ENCODE results near the gene TRMT61A. TPM values are rescaled to one million over a fixed set of nuclear protein-coding genes. Genes with fewer than 3 reads are reported as not detected.

The TRMT61A gene
- total and polyA plus RNA-seq, 2 of the 13 experiments (the other 11 are each of a cell fraction or from before 2014, with no cell fraction given), result 6.5 to 13.6 TPM

DNA sequence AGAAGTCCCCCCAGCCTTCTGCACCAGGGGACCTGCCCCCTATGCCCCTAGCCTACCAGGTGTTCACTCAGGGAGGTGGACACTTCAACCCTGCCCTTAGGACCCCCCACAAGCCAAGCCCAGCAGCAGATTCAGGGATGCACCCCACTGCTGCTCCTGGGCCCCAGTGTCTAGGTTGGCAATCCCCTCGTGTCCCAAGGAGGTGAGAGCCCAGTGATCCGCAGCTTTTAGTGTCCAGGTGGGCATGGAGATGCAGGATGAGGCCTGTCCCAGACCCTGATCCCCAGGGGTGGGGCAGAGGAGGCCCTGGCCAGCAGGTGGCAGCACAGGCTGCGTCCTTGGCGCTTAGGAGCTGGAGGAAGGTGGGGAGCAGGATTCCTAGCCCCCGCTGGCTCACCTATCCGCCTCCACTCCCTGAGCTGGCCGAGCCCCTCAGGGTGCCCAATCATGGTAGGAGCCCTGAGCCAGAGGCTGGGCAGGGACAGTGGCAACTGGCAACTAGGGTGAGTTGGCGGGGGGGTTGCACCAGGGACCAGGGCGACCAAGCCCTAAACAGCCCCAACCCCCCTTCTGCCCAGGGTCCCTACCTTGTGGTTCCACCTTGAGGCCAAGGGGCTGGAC, 10.5 kb upstream of the TRMT61A start (continued):
- TF ChIP-seq XRCC5 (optimal IDR thresholded peaks at IDR 0.05; ENCODE audit: low read length) (peak; percentile 87), POLR2AphosphoS5 (IDR thresholded peaks at IDR 0.05; ENCODE audit: low read depth, low read length) (peak; percentile 13; the same call in 1 of the 2 replicates), SALL1 (CRISPR knock-in tag; IDR thresholded peaks at IDR 0.05) (peak; percentile 63; the same call in 1 of the 2 replicates), ZNF446 (CRISPR knock-in tag; IDR thresholded peaks at IDR 0.05) (no peak), SMC3 (IDR thresholded peaks at IDR 0.05; ENCODE audit: low read length) (peak; percentile 48; the same call in 1 of the 2 replicates), IRF2 (CRISPR knock-in tag; IDR thresholded peaks at IDR 0.05) (no peak), ZNF672 (CRISPR knock-in tag; IDR thresholded peaks at IDR 0.05) (no peak), RNF2 (conservative IDR thresholded peaks at IDR 0.05; ENCODE audit: low read depth) (no peak), CAMTA2 (CRISPR knock-in tag; IDR thresholded peaks at IDR 0.05; ENCODE audit: borderline replicate concordance) (0 out of 2 replicates have a peak, but pooled peaks have one; percentile 60), ZBTB20 (CRISPR knock-in tag; IDR thresholded peaks at IDR 0.05; ENCODE audit: borderline replicate concordance, low read depth) (0 out of 2 replicates have a peak, but pooled peaks have one; percentile 36), SALL2 (CRISPR knock-in tag; IDR thresholded peaks at IDR 0.05) (0 out of 2 replicates have a peak, but pooled peaks have one; percentile 22), FOXJ3 (CRISPR knock-in tag; IDR thresholded peaks at IDR 0.05; ENCODE audit: borderline replicate concordance) (no peak), HNRNPLL (IDR thresholded peaks at IDR 0.05; ENCODE audit: low read depth, low read length, poor library complexity, severe bottlenecking) (peak; percentile 17), KLF13 (CRISPR knock-in tag; IDR thresholded peaks at IDR 0.05) (no peak), ZNF451 (CRISPR knock-in tag; IDR thresholded peaks at IDR 0.05) (peak; percentile 68; the same call in 1 of the 2 replicates), MEIS1 (CRISPR knock-in tag; IDR thresholded peaks at IDR 0.05; ENCODE audit: borderline replicate concordance) (peak; percentile 26; the same call in 1 of the 2 replicates), ZBTB7B (CRISPR knock-in tag; IDR thresholded peaks at IDR 0.05) (peak; percentile 72), ZMYM4 (CRISPR knock-in tag; IDR thresholded peaks at IDR 0.05) (peak; percentile 28; the same call in 1 of the 2 replicates), STAG1 (CRISPR knock-in tag; IDR thresholded peaks at IDR 0.05) (peak; percentile 90), ZBTB7A (CRISPR knock-in tag; IDR thresholded peaks at IDR 0.05) (peak; percentile 72), SP2 (CRISPR knock-in tag; IDR thresholded peaks at IDR 0.05) (no peak), ZNF121 (CRISPR knock-in tag; IDR thresholded peaks at IDR 0.05) (0 out of 2 replicates have a peak, but pooled peaks have one; percentile 23)
- TF ChIP-seq, protein P1, sequence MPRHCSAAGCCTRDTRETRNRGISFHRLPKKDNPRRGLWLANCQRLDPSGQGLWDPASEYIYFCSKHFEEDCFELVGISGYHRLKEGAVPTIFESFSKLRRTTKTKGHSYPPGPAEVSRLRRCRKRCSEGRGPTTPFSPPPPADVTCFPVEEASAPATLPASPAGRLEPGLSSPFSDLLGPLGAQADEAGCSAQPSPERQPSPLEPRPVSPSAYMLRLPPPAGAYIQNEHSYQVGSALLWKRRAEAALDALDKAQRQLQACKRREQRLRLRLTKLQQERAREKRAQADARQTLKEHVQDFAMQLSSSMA (CRISPR knock-in tag; IDR thresholded peaks at IDR 0.05), result peak; percentile 67; the same call in 1 of the 2 replicates
- TF ChIP-seq, protein P2, sequence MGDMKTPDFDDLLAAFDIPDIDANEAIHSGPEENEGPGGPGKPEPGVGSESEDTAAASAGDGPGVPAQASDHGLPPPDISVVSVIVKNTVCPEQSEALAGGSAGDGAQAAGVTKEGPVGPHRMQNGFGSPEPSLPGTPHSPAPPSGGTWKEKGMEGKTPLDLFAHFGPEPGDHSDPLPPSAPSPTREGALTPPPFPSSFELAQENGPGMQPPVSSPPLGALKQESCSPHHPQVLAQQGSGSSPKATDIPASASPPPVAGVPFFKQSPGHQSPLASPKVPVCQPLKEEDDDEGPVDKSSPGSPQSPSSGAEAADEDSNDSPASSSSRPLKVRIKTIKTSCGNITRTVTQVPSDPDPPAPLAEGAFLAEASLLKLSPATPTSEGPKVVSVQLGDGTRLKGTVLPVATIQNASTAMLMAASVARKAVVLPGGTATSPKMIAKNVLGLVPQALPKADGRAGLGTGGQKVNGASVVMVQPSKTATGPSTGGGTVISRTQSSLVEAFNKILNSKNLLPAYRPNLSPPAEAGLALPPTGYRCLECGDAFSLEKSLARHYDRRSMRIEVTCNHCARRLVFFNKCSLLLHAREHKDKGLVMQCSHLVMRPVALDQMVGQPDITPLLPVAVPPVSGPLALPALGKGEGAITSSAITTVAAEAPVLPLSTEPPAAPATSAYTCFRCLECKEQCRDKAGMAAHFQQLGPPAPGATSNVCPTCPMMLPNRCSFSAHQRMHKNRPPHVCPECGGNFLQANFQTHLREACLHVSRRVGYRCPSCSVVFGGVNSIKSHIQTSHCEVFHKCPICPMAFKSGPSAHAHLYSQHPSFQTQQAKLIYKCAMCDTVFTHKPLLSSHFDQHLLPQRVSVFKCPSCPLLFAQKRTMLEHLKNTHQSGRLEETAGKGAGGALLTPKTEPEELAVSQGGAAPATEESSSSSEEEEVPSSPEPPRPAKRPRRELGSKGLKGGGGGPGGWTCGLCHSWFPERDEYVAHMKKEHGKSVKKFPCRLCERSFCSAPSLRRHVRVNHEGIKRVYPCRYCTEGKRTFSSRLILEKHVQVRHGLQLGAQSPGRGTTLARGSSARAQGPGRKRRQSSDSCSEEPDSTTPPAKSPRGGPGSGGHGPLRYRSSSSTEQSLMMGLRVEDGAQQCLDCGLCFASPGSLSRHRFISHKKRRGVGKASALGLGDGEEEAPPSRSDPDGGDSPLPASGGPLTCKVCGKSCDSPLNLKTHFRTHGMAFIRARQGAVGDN (CRISPR knock-in tag; IDR thresholded peaks at IDR 0.05), result peak; percentile 64; the same call in 1 of the 2 replicates
